SU-DHL-6 (cell line): ENCODE data around the gene COPZ1.

Experiments
- H2AFZ ChIP-seq: fragments of 200-600 bp; sonication (generic); 2 replicates; pipeline ENCODE4 v1.6.1; 2014; ENCODE audit warnings: low read depth, mild to moderate bottlenecking, moderate library complexity, mixed read lengths, antibody characterized with exemption, low read length; ENCODE audit not compliant: severe bottlenecking
- H3F3A ChIP-seq: fragments of 200-600 bp; shearing (Covaris generic); 2 replicates; pipeline ENCODE4 v1.6.0; 2016; ENCODE audit warnings: antibody characterized with exemption, mild to moderate bottlenecking; ENCODE audit not compliant: insufficient read depth
- H3K27ac ChIP-seq: fragments of 200-600 bp; sonication (generic); 2 replicates; pipeline ENCODE4 v1.5.1; 2016; ENCODE audit warnings: low read depth, mild to moderate bottlenecking, low read length, moderate library complexity, mixed read lengths
- H3K27me3 ChIP-seq: fragments of 200-600 bp; sonication (generic), shearing (Covaris generic); 2 replicates; pipeline ENCODE4 v1.6.0; 2014; ENCODE audit warnings: mild to moderate bottlenecking, low read length
- H3K36me3 ChIP-seq: fragments of 200-600 bp; sonication (generic); 2 replicates; pipeline ENCODE4 v1.6.1; 2014; ENCODE audit warnings: mild to moderate bottlenecking, low read length, mixed read lengths
- H3K4me2 ChIP-seq: fragments of 300-600, 200-600 bp; shearing (Covaris generic), sonication (generic); 2 replicates; pipeline ENCODE4 v1.6.0; 2014; ENCODE audit warnings: low read length, low read depth, mild to moderate bottlenecking; ENCODE audit not compliant: poor library complexity, severe bottlenecking
- H3K4me3 ChIP-seq: fragments of 200-600 bp; sonication (generic); 2 replicates; pipeline ENCODE4 v1.5.1; 2014; ENCODE audit warnings: antibody characterized with exemption, low read length, mild to moderate bottlenecking, mixed read lengths; ENCODE audit not compliant: insufficient read depth, poor library complexity, severe bottlenecking
- H3K79me2 ChIP-seq: fragments of 200-600 bp; sonication (generic); 2 replicates; pipeline ENCODE4 v1.6.1; 2014; ENCODE audit warnings: mild to moderate bottlenecking, low read length, moderate library complexity; ENCODE audit not compliant: insufficient read depth
- H3K9ac ChIP-seq: fragments of 200-600 bp; sonication (generic); 2 replicates; pipeline ENCODE4 v1.7.0; 2014; ENCODE audit warnings: mild to moderate bottlenecking, low read length
- H3K9me2 ChIP-seq: fragments of 200-600 bp; sonication (generic); replicated peaks from 2 replicates; pipeline ENCODE4 v1.6.1; 2014; ENCODE audit warnings: low read length; ENCODE audit not compliant: insufficient read depth
- H3K9me3 ChIP-seq: fragments of 200-600 bp; sonication (generic); 2 replicates; pipeline ENCODE4 v1.6.1; 2014; ENCODE audit warnings: low read length, mixed read lengths; ENCODE audit not compliant: insufficient read depth
- H4K20me1 ChIP-seq: fragments of 200-600 bp; sonication (generic); 2 replicates; pipeline ENCODE4 v1.6.1; 2014; ENCODE audit warnings: low read depth, mild to moderate bottlenecking, antibody characterized with exemption, low read length, moderate library complexity, mixed read lengths
- CTCF ChIP-seq: fragments of 200-600 bp; sonication (generic); IDR thresholded peaks from one replicate; pipeline ENCODE4 v1.5.1; 2017; ENCODE audit warnings: antibody characterized with exemption, mild to moderate bottlenecking, low read length, moderate library complexity; ENCODE audit not compliant: insufficient read depth, poor library complexity, severe bottlenecking
- EZH2phosphoT487 ChIP-seq: fragments of 200-600 bp; sonication (generic), shearing (Covaris generic); conservative IDR thresholded peaks from 2 replicates; pipeline ENCODE4 v1.6.1; 2018; ENCODE audit warnings: mild to moderate bottlenecking, antibody characterized with exemption, low read length, moderate library complexity, mixed read lengths

COPZ1 gene

GRCh38 chr12:54350743-54351142, 25.8 kb downstream of the COPZ1 start:
- no peaks in the 10 kb centered on the region for H3K9me2 ChIP-seq
- no peak overlapping the region for H3K4me3 ChIP-seq
- no peaks in the 10 kb centered on the region for H3F3A ChIP-seq
- no peak overlapping the region for H2AFZ ChIP-seq
- TF ChIP-seq EZH2phosphoT487 (no peak), CTCF (no peak)
- no peaks in the 10 kb centered on the region for H3K79me2 ChIP-seq
- 0 out of 2 replicates have a peak, but pooled peaks cover 7% of the 10 kb centered on the region for H3K36me3 ChIP-seq
- no peaks in the 10 kb centered on the region for H4K20me1 ChIP-seq
- no peaks in the 10 kb centered on the region for H3K27me3 ChIP-seq
- no peak overlapping the region for H3K27ac ChIP-seq
- no peaks in the 10 kb centered on the region for H3K9me3 ChIP-seq
- no peak overlapping the region for H3K9ac ChIP-seq
- H3K4me2 ChIP-seq: no peak overlapping the region

GRCh38 chr12:54351341-54351740, 26.4 kb downstream of the COPZ1 start:
- Histone ChIP-seq H3K9me2 (no peaks in the 10 kb centered on the region), H3K27me3 (no peaks in the 10 kb centered on the region), H3K79me2 (no peaks in the 10 kb centered on the region), H3K4me2 (no peak overlapping the region), H3K27ac (no peak overlapping the region), H3F3A (no peaks in the 10 kb centered on the region), H2AFZ (no peak overlapping the region), H3K9me3 (no peaks in the 10 kb centered on the region), H3K4me3 (no peak overlapping the region), H3K9ac (no peak overlapping the region), H3K36me3 (0 out of 2 replicates have a peak, but pooled peaks cover 7% of the 10 kb centered on the region), H4K20me1 (no peaks in the 10 kb centered on the region)
- no peak for TF ChIP-seq CTCF
- no peak for TF ChIP-seq EZH2phosphoT487

GRCh38 chr12:54352022-54352531, 27.1 kb downstream of the COPZ1 start:
- Histone ChIP-seq H3K4me2 (no peak overlapping the region), H3F3A (0 out of 2 replicates have a peak, but pooled peaks cover 2% of the 10 kb centered on the region), H4K20me1 (no peaks in the 10 kb centered on the region), H2AFZ (no peak overlapping the region), H3K9me2 (no peaks in the 10 kb centered on the region), H3K4me3 (no peak overlapping the region), H3K36me3 (0 out of 2 replicates have a peak, but pooled peaks cover 7% of the 10 kb centered on the region), H3K9ac (no peak overlapping the region), H3K79me2 (no peaks in the 10 kb centered on the region), H3K27me3 (no peaks in the 10 kb centered on the region), H3K27ac (no peak overlapping the region), H3K9me3 (no peaks in the 10 kb centered on the region)
- TF ChIP-seq EZH2phosphoT487 (no peak), CTCF (no peak)
